Smooth muscle cell (in vitro differentiated cells): ENCODE results near the gene IL7R. TPM values are rescaled to one million over a fixed set of nuclear protein-coding genes. Genes with fewer than 3 reads are reported as not detected.

ENCODE experiments used
- DNase-seq: peaks from one replicate; lab custom pipeline; 2025; ENCODE audit not compliant: unreplicated experiment; lab: John Stamatoyannopoulos, UW
- H2AFZ ChIP-seq: fragments of 200-600 bp; sonication (generic); 2 replicates; pipeline ENCODE4 v1.6.0; 2016; ENCODE audit warnings: antibody characterized with exemption, low read depth, mild to moderate bottlenecking
- H3F3A ChIP-seq: fragments of 200-600 bp; sonication (generic); 2 replicates; pipeline ENCODE4 v1.6.0; 2017; ENCODE audit warnings: antibody characterized with exemption, low read depth
- H3K27ac ChIP-seq: fragments of 200-600 bp; sonication (generic); 2 replicates; pipeline ENCODE4 v1.5.1; 2016; ENCODE audit warnings: low read depth, mild to moderate bottlenecking
- H3K27me3 ChIP-seq: fragments of 200-600 bp; sonication (generic); 2 replicates; pipeline ENCODE4 v1.6.1; 2016; ENCODE audit warnings: low read depth, mild to moderate bottlenecking
- H3K36me3 ChIP-seq: fragments of 200-600 bp; sonication (generic); 2 replicates; pipeline ENCODE4 v1.5.1; 2016; ENCODE audit warnings: low read depth
- H3K4me1 ChIP-seq: fragments of 200-600 bp; sonication (generic); 2 replicates; pipeline ENCODE4 v1.5.1; 2016; ENCODE audit warnings: low read depth
- H3K4me2 ChIP-seq: fragments of 200-600 bp; sonication (generic); 2 replicates; pipeline ENCODE4 v1.6.0; 2016; ENCODE audit warnings: mild to moderate bottlenecking
- H3K4me3 ChIP-seq: fragments of 200-600 bp; sonication (generic); 2 replicates; pipeline ENCODE4 v1.5.1; 2016; ENCODE audit warnings: mild to moderate bottlenecking
- H3K79me2 ChIP-seq: fragments of 200-600 bp; sonication (generic); 2 replicates; pipeline ENCODE4 v1.6.0; 2016; ENCODE audit warnings: low read depth, mild to moderate bottlenecking
- H3K9ac ChIP-seq: fragments of 200-600 bp; sonication (generic); 2 replicates; pipeline ENCODE4 v1.6.0; 2016; ENCODE audit warnings: low read depth
- H3K9me3 ChIP-seq: fragments of 200-600 bp; sonication (generic); replicated peaks from 2 replicates; pipeline ENCODE4 v1.5.1; 2016; ENCODE audit warnings: low read depth
- H4K20me1 ChIP-seq: fragments of 200-600 bp; sonication (generic); 2 replicates; pipeline ENCODE4 v1.6.0; 2016; ENCODE audit warnings: low read depth
- CTCF ChIP-seq: fragments of 200-600 bp; sonication (generic); IDR thresholded peaks from 2 replicates; pipeline ENCODE4 v1.5.1; 2017; ENCODE audit warnings: borderline replicate concordance, mild to moderate bottlenecking, antibody characterized with exemption; ENCODE audit not compliant: insufficient read depth, poor library complexity, severe bottlenecking
- WGBS: methylation state at CpG from one replicate; pipeline ENCODE4 v1.1.7; 2016; ENCODE audit warnings: low lambda C conversion rate; 5-methylcytosine and 5-hydroxymethylcytosine counted together
- polyA plus RNA-seq: library from polyadenylated mRNA; unstranded; fragments of >200 nt; fragmentation: Nextera tagmentation; extraction: Ambion mirVana; gene quantifications from 2 replicates; pipeline ENCODE4 v1.2.1, GENCODE V29; 2016
- total RNA-seq: library from RNA; depleted of rRNA; stranded (reverse); fragments of >200 nt; gene quantifications from 2 replicates; pipeline ENCODE4 v1.2.3, GENCODE V29; 2014

IL7R gene
- total and polyA plus RNA-seq, 2 experiments from 2014 or later: 4.4 to 15.9 TPM

GRCh38 chr5:35819668-35820067, 37.0 kb upstream of the IL7R start:
- H2AFZ ChIP-seq: no peak overlapping the region
- no peak for TF ChIP-seq CTCF
- no peak overlapping the region for H3K9ac ChIP-seq
- H3K4me2 ChIP-seq: no peak overlapping the region
- H3K27ac ChIP-seq: no peak overlapping the region
- no peaks in the 10 kb centered on the region for H3K27me3 ChIP-seq
- no peaks in the 10 kb centered on the region for H3K79me2 ChIP-seq
- H3K9me3 ChIP-seq: no peaks in the 10 kb centered on the region
- H3K36me3 ChIP-seq: no peaks in the 10 kb centered on the region
- H3K4me3 ChIP-seq: no peak overlapping the region
- WGBS: 94% methylated on average over 1 of the region's 1 CpG
- H4K20me1 ChIP-seq: no peaks in the 10 kb centered on the region
- no peaks in the 10 kb centered on the region for H3F3A ChIP-seq
- no peak for DNase-seq
- no peaks in the 10 kb centered on the region for H3K4me1 ChIP-seq

GRCh38 chr5:35820735-35821134, 36.0 kb upstream of the IL7R start:
- 81% methylated on average over 4 of the region's 4 CpGs for WGBS

GRCh38 chr5:35821513-35821912, 35.2 kb upstream of the IL7R start:
- H3K27ac ChIP-seq: no peak overlapping the region

More at GRCh38 chr5:35820735-35821134, 36.0 kb upstream of the IL7R start:
- no peaks in the 10 kb centered on the region for H4K20me1 ChIP-seq
- no peak overlapping the region for H3K9ac ChIP-seq
- no peaks in the 10 kb centered on the region for H3K9me3 ChIP-seq
- H3F3A ChIP-seq: no peaks in the 10 kb centered on the region
- no peak overlapping the region for H3K4me3 ChIP-seq
- no peak overlapping the region for H2AFZ ChIP-seq
- H3K4me2 ChIP-seq: no peak overlapping the region
- H3K27ac ChIP-seq: no peak overlapping the region
- no peaks in the 10 kb centered on the region for H3K36me3 ChIP-seq
- TF ChIP-seq CTCF: no peak
- no peaks in the 10 kb centered on the region for H3K27me3 ChIP-seq
- DNase-seq: no peak
- no peaks in the 10 kb centered on the region for H3K79me2 ChIP-seq
- H3K4me1 ChIP-seq: no peaks in the 10 kb centered on the region

More at GRCh38 chr5:35821513-35821912, 35.2 kb upstream of the IL7R start:
- H4K20me1 ChIP-seq: no peaks in the 10 kb centered on the region
- DNase-seq: no peak
- no peaks in the 10 kb centered on the region for H3F3A ChIP-seq
- no peaks in the 10 kb centered on the region for H3K9me3 ChIP-seq
- H3K4me2 ChIP-seq: no peak overlapping the region
- H2AFZ ChIP-seq: no peak overlapping the region
- H3K36me3 ChIP-seq: no peaks in the 10 kb centered on the region
- H3K9ac ChIP-seq: no peak overlapping the region
- no peaks in the 10 kb centered on the region for H3K79me2 ChIP-seq
- H3K27me3 ChIP-seq: no peaks in the 10 kb centered on the region
- no peak for TF ChIP-seq CTCF
- no peaks in the 10 kb centered on the region for H3K4me1 ChIP-seq
- H3K4me3 ChIP-seq: no peak overlapping the region
- WGBS: 85% methylated on average over 2 of the region's 2 CpGs
